GM23338 (cell line): ENCODE results near the gene CCDC63. TPM values are rescaled to one million over a fixed set of nuclear protein-coding genes. Genes with fewer than 3 reads are reported as not detected.

Experiments
- ATAC-seq: fragments of 200-7000 bp; cut with Tn5 transposase; 3 replicates; pipeline ENCODE4 v1.9.1; 2020
- DNase-seq: peaks from one replicate; pipeline ENCODE4 v3.0.0-alpha.2; 2015; ENCODE audit warnings: low spot score
- H2AFZ ChIP-seq: fragments of 200-600 bp; sonication (generic); 2 replicates; pipeline ENCODE4 v1.8.0; 2016; ENCODE audit warnings: antibody characterized with exemption, mild to moderate bottlenecking, moderate library complexity
- H3F3A ChIP-seq: fragments of 200-600 bp; sonication (generic); replicated peaks from 2 replicates; pipeline ENCODE4 v1.8.0; 2017; ENCODE audit warnings: antibody characterized with exemption, mixed run types, low read depth
- H3K27ac ChIP-seq: fragments of 200-600 bp; sonication (generic); 2 replicates; pipeline ENCODE4 v1.6.1; 2016; ENCODE audit warnings: low read depth
- H3K27me3 ChIP-seq: fragments of 200-600 bp; sonication (generic); 2 replicates; pipeline ENCODE4 v1.8.0; 2016; ENCODE audit warnings: mild to moderate bottlenecking, mixed run types, moderate library complexity; ENCODE audit not compliant: insufficient read depth
- H3K36me3 ChIP-seq: fragments of 200-600 bp; sonication (generic); 2 replicates; pipeline ENCODE4 v1.8.0; 2016; ENCODE audit warnings: mild to moderate bottlenecking; ENCODE audit not compliant: insufficient read depth
- H3K4me1 ChIP-seq: fragments of 200-600 bp; sonication (generic); 2 replicates; pipeline ENCODE4 v1.8.0; 2016; ENCODE audit warnings: mild to moderate bottlenecking, moderate library complexity; ENCODE audit not compliant: insufficient read depth
- H3K4me2 ChIP-seq: fragments of 200-600 bp; sonication (generic); 2 replicates; pipeline ENCODE4 v1.7.1; 2017; ENCODE audit warnings: mixed run types
- H3K4me3 ChIP-seq: fragments of 200-600 bp; sonication (generic); 2 replicates; pipeline ENCODE4 v1.6.1; 2016; ENCODE audit warnings: mixed run types
- H3K79me2 ChIP-seq: fragments of 200-600 bp; sonication (generic); replicated peaks from 2 replicates; pipeline ENCODE4 v1.8.0; 2017; ENCODE audit warnings: mild to moderate bottlenecking; ENCODE audit not compliant: insufficient read depth
- H3K9me2 ChIP-seq: fragments of 200-600 bp; sonication (generic); 2 replicates; pipeline ENCODE4 v1.8.0; 2017; ENCODE audit not compliant: insufficient read depth
- H4K20me1 ChIP-seq: fragments of 200-600 bp; sonication (generic); replicated peaks from 2 replicates; pipeline ENCODE4 v1.8.0; 2017; ENCODE audit warnings: mild to moderate bottlenecking; ENCODE audit not compliant: insufficient read depth
- H3K27ac Mint-ChIP-seq: 2 replicates; pipeline ENCODE4 v1.8.0; 2020; ENCODE audit warnings: inconsistent platforms, mild to moderate bottlenecking, moderate library complexity, mixed read lengths
- H3K27me3 Mint-ChIP-seq: 3 replicates; pipeline ENCODE4 v1.8.0; 2022; ENCODE audit warnings: low read depth, mild to moderate bottlenecking, moderate library complexity, mixed read lengths, inconsistent platforms; ENCODE audit not compliant: insufficient read depth, poor library complexity
- H3K36me3 Mint-ChIP-seq: 3 replicates; pipeline ENCODE4 v1.8.0; 2021; ENCODE audit warnings: low read depth, mild to moderate bottlenecking, inconsistent platforms, moderate library complexity, mixed read lengths
- H3K4me1 Mint-ChIP-seq: 3 replicates; pipeline ENCODE4 v1.8.0; 2020; ENCODE audit warnings: mild to moderate bottlenecking, inconsistent platforms, mixed read lengths
- H3K4me3 Mint-ChIP-seq: 3 replicates; pipeline ENCODE4 v1.8.0; 2021; ENCODE audit warnings: moderate library complexity, mild to moderate bottlenecking, inconsistent platforms, mixed read lengths
- H3K9me3 Mint-ChIP-seq: 3 replicates; pipeline ENCODE4 v1.8.0; 2020; ENCODE audit warnings: moderate library complexity, mild to moderate bottlenecking, inconsistent platforms, mixed read lengths
- CREB1 ChIP-seq: fragments of 250-450 bp; sonication (Bioruptor Pico); IDR thresholded peaks from 2 replicates; pipeline ENCODE4 v1.5.0; 2020; ENCODE audit warnings: low read depth, mild to moderate bottlenecking, moderate library complexity
- EZH2 ChIP-seq: fragments of 200-600 bp; sonication (generic); IDR thresholded peaks from one replicate; pipeline ENCODE4 v1.8.0; 2017; ENCODE audit warnings: antibody characterized with exemption, mild to moderate bottlenecking, low read depth; ENCODE audit not compliant: unreplicated experiment
- EZH2phosphoT487 ChIP-seq: fragments of 200-600 bp; sonication (generic); IDR thresholded peaks from one replicate; pipeline ENCODE4 v1.8.1; 2018; ENCODE audit warnings: antibody characterized with exemption; ENCODE audit not compliant: unreplicated experiment
- JUNB ChIP-seq: IDR thresholded peaks from one replicate; pipeline ENCODE4 v1.6.1; 2016; ENCODE audit warnings: antibody characterized with exemption; ENCODE audit not compliant: unreplicated experiment
- NANOG ChIP-seq: IDR thresholded peaks from 2 replicates; pipeline ENCODE4 v1.6.1; 2016; ENCODE audit warnings: antibody characterized with exemption, borderline replicate concordance
- POLR2AphosphoS5 ChIP-seq: IDR thresholded peaks from 2 replicates; pipeline ENCODE4 v1.6.1; 2016; ENCODE audit warnings: antibody characterized with exemption, low read depth
- STAT1 ChIP-seq: IDR thresholded peaks from one replicate; pipeline ENCODE4 v1.6.1; 2016; ENCODE audit warnings: antibody characterized with exemption; ENCODE audit not compliant: unreplicated experiment
- ZNF114 ChIP-seq: fragments of 250-450 bp; sonication (Bioruptor Pico); IDR thresholded peaks from 2 replicates; pipeline ENCODE4 v1.5.0; 2020; ENCODE audit warnings: mild to moderate bottlenecking, moderate library complexity
- ZNF331 ChIP-seq: fragments of 250-450 bp; sonication (Bioruptor Pico); IDR thresholded peaks from 2 replicates; pipeline ENCODE4 v1.5.0; 2020; ENCODE audit warnings: low read depth, mild to moderate bottlenecking, moderate library complexity
- polyA plus RNA-seq: library from polyadenylated mRNA; unstranded; fragments of >200 nt; fragmentation: Nextera tagmentation; extraction: Ambion mirVana; gene quantifications from 2 replicates; pipeline ENCODE4 v1.2.1, GENCODE V29; 2016
- total RNA-seq: library from RNA; depleted of rRNA; stranded (reverse); fragments of >200 nt; shearing (Covaris generic); gene quantifications from 2 replicates; pipeline ENCODE4 v1.2.3, GENCODE V29; 2014
- TF ChIP-seq, protein P1 (sequence below): IDR thresholded peaks from 2 replicates; pipeline ENCODE4 v1.6.1; 2016; ENCODE audit warnings: antibody characterized with exemption
- TF ChIP-seq, protein P2 (sequence below): IDR thresholded peaks from one replicate; pipeline ENCODE4 v1.6.1; 2018; ENCODE audit warnings: antibody characterized with exemption; ENCODE audit not compliant: unreplicated experiment

The CCDC63 gene
- total and polyA plus RNA-seq, 2 experiments from 2014 or later, result 1.8 TPM; not detected in 1

DNA sequence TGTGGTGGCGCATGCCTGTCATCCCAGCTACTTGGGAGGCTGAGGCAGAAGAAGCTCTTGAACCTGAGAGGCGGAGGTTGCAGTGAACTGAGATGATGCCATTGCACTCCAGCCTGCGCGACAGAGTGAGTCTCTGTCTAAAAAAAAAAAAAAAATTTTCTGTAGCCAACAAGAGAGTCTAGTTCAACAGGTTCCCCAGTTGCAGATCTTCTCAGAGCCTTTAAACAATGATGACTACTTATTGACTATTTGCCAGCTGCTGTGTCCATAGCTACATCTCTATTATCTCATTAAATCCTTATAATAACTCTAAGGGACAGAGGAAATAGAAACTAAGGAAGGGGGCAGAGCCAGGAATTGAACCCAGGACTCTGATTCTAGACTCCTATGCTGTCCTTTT, 88.8 kb downstream of the CCDC63 start:
- no peaks in the 10 kb centered on the region for H4K20me1 ChIP-seq
- no peak overlapping the region for H2AFZ ChIP-seq
- no peak overlapping the region; the same call in 1 of the 2 replicates for H3K27ac ChIP-seq
- DNase-seq (no peak), ATAC-seq (no peak)
- H3K4me3 ChIP-seq, result no peak overlapping the region
- H3K36me3 ChIP-seq, result no peaks in the 10 kb centered on the region
- H3K27me3 ChIP-seq, result no peaks in the 10 kb centered on the region
- peaks cover 5% of the 10 kb centered on the region; the same call in 2 of the 3 replicates for H3K9me3 Mint-ChIP-seq
- peaks cover 49% of the 10 kb centered on the region for H3K4me1 Mint-ChIP-seq
- TF ChIP-seq EZH2phosphoT487, result no peak
- no peak for TF ChIP-seq EZH2
- TF ChIP-seq ZNF331 (CRISPR knock-in tag), result no peak
- TF ChIP-seq JUNB, result no peak
- TF ChIP-seq CREB1 (CRISPR knock-in tag), result no peak
- TF ChIP-seq, protein P1, sequence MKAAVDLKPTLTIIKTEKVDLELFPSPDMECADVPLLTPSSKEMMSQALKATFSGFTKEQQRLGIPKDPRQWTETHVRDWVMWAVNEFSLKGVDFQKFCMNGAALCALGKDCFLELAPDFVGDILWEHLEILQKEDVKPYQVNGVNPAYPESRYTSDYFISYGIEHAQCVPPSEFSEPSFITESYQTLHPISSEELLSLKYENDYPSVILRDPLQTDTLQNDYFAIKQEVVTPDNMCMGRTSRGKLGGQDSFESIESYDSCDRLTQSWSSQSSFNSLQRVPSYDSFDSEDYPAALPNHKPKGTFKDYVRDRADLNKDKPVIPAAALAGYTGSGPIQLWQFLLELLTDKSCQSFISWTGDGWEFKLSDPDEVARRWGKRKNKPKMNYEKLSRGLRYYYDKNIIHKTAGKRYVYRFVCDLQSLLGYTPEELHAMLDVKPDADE, result no peak
- TF ChIP-seq, protein P2, sequence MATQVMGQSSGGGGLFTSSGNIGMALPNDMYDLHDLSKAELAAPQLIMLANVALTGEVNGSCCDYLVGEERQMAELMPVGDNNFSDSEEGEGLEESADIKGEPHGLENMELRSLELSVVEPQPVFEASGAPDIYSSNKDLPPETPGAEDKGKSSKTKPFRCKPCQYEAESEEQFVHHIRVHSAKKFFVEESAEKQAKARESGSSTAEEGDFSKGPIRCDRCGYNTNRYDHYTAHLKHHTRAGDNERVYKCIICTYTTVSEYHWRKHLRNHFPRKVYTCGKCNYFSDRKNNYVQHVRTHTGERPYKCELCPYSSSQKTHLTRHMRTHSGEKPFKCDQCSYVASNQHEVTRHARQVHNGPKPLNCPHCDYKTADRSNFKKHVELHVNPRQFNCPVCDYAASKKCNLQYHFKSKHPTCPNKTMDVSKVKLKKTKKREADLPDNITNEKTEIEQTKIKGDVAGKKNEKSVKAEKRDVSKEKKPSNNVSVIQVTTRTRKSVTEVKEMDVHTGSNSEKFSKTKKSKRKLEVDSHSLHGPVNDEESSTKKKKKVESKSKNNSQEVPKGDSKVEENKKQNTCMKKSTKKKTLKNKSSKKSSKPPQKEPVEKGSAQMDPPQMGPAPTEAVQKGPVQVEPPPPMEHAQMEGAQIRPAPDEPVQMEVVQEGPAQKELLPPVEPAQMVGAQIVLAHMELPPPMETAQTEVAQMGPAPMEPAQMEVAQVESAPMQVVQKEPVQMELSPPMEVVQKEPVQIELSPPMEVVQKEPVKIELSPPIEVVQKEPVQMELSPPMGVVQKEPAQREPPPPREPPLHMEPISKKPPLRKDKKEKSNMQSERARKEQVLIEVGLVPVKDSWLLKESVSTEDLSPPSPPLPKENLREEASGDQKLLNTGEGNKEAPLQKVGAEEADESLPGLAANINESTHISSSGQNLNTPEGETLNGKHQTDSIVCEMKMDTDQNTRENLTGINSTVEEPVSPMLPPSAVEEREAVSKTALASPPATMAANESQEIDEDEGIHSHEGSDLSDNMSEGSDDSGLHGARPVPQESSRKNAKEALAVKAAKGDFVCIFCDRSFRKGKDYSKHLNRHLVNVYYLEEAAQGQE, result no peak
- TF ChIP-seq NANOG, result no peak
- TF ChIP-seq POLR2AphosphoS5, result no peak
- no peak for TF ChIP-seq STAT1
- no peak for TF ChIP-seq ZNF114 (CRISPR knock-in tag)
- peaks cover 20% of the 10 kb centered on the region for H3K4me1 ChIP-seq
- H3K4me2 ChIP-seq, result peak overlapping the region; percentile 72
- no peak overlapping the region for H3K27ac Mint-ChIP-seq
- no peaks in the 10 kb centered on the region for H3K79me2 ChIP-seq
- H3K27me3 Mint-ChIP-seq, result peaks cover 17% of the 10 kb centered on the region
- H3K4me3 Mint-ChIP-seq, result no peak overlapping the region
- peaks cover 13% of the 10 kb centered on the region for H3K36me3 Mint-ChIP-seq
- H3F3A ChIP-seq, result no peaks in the 10 kb centered on the region
- 0 out of 2 replicates have a peak, but pooled peaks cover 5% of the 10 kb centered on the region for H3K9me2 ChIP-seq
